B cell (primary cell): Measurements from ENCODE around the gene FAAH2. TPM values are rescaled to one million over a fixed set of nuclear protein-coding genes. Genes with fewer than 3 reads are reported as not detected.
"Not testable (repeated sequence)": the region's sequence is repeated elsewhere in the genome, so short reads cannot be mapped to it uniquely, and the experiment has no call there.

ENCODE experiments used
- ATAC-seq: fragments of 200-7000 bp; cut with Tn5 transposase; one replicate; pipeline ENCODE4 v1.10.0; 2021; ENCODE audit warnings: low read depth, mild to moderate bottlenecking, moderate number of reproducible peaks, moderate library complexity
- CTCF ChIA-PET: fragments of 350-600 bp; sonication (Branson Sonifier 250); formaldehyde crosslinking; loops from one replicate; lab custom pipeline; 2021; ENCODE audit warnings: antibody characterized with exemption, inconsistent platforms; lab: Charles Lee
- POLR2A ChIA-PET: fragments of 350-600 bp; sonication (Branson Sonifier 250); formaldehyde crosslinking; loops from one replicate; lab custom pipeline; 2021; ENCODE audit warnings: antibody characterized with exemption; lab: Charles Lee
- DNase-seq: peaks from one replicate; pipeline ENCODE4 v3.0.0; 2013
- H2AFZ ChIP-seq: 2 replicates; pipeline ENCODE4 v1.6.1; 2012; ENCODE audit warnings: mild to moderate bottlenecking, low read depth, low read length; ENCODE audit not compliant: insufficient read depth, poor library complexity, severe bottlenecking
- H3K27ac ChIP-seq, 2 donors: 1 replicate in 1 of 2; 2 replicates in 1 of 2; pipeline ENCODE4 v1.5.1; 2012 to 2013; ENCODE audit warnings: low read length in 2 of 2, mild to moderate bottlenecking in 2 of 2, moderate library complexity in 1 of 2
- H3K27me3 ChIP-seq, 4 experiments: fragments of 200-600 bp in 1 of 4; sonication (generic) in 1 of 4; replicated peaks in 1 of 4; 1 replicate in 2 of 4; 2 replicates in 2 of 4; pipeline versions ENCODE4 v1.6.1 to v1.7.0; 2013 to 2016; ENCODE audit warnings: low read length in 3 of 4, mild to moderate bottlenecking in 2 of 4, mixed read lengths in 1 of 4, moderate library complexity in 1 of 4; ENCODE audit not compliant: insufficient read depth in 4 of 4, control insufficient read depth in 3 of 4; ENCODE audit errors: control extremely low read depth in 1 of 4
- H3K36me3 ChIP-seq, 2 experiments: replicated peaks in 1 of 2; 1 replicate in 1 of 2; 2 replicates in 1 of 2; pipeline versions ENCODE4 v1.6.1 to v1.7.1; 2013; ENCODE audit warnings: low read length in 1 of 2; ENCODE audit not compliant: insufficient read depth in 2 of 2, control insufficient read depth in 1 of 2; ENCODE audit errors: control extremely low read depth in 1 of 2, extremely low read depth in 1 of 2
- H3K4me1 ChIP-seq, 2 donors: fragments of 200-600 bp in 1 of 2; sonication (generic) in 1 of 2; 1 replicate in 1 of 2; 2 replicates in 1 of 2; pipeline versions ENCODE4 v1.5.1 to v1.6.1; 2013 to 2017; ENCODE audit warnings: low read length in 2 of 2; ENCODE audit not compliant: control insufficient read depth in 2 of 2, insufficient read depth in 2 of 2
- H3K4me2 ChIP-seq: replicated peaks from 2 replicates; pipeline ENCODE3; 2012; ENCODE audit warnings: mild to moderate bottlenecking, low read depth, low read length; ENCODE audit not compliant: poor library complexity, severe bottlenecking
- H3K4me3 ChIP-seq, 5 experiments: fragments of 200-600 bp in 1 of 5; sonication (generic) in 1 of 5; 1 replicate in 3 of 5; 2 replicates in 2 of 5; pipeline versions ENCODE4 v1.5.1 to v1.7.0; 2011 to 2016; ENCODE audit warnings: low read length in 4 of 5, mild to moderate bottlenecking in 4 of 5, low read depth in 2 of 5, control low read depth in 1 of 5, moderate library complexity in 1 of 5; ENCODE audit not compliant: insufficient read depth in 1 of 5; ENCODE audit errors: control extremely low read depth in 1 of 5, extremely low read depth in 1 of 5
- H3K79me2 ChIP-seq: fragments of 200-600 bp; sonication (generic); one replicate; pipeline ENCODE4 v1.6.0; 2016; ENCODE audit warnings: low read length; ENCODE audit not compliant: control insufficient read depth, insufficient read depth
- H3K9ac ChIP-seq: fragments of 200-600 bp; sonication (generic); 2 replicates; pipeline ENCODE4 v1.6.1; 2017; ENCODE audit warnings: mild to moderate bottlenecking, low read length, moderate library complexity
- H3K9me3 ChIP-seq, 3 donors: one replicate each; pipeline versions ENCODE4 v1.6.1 to v1.7.1; 2013; ENCODE audit warnings: low read length in 2 of 3; ENCODE audit not compliant: control insufficient read depth in 2 of 3, insufficient read depth in 1 of 3; ENCODE audit errors: control extremely low read depth in 1 of 3
- H4K20me1 ChIP-seq: 2 replicates; pipeline ENCODE4 v1.6.0; 2012; ENCODE audit warnings: mild to moderate bottlenecking, low read length; ENCODE audit not compliant: insufficient read depth, control insufficient read depth, poor library complexity, severe bottlenecking
- H3K27ac Mint-ChIP-seq: one replicate; pipeline ENCODE4 v1.8.0; 2021; ENCODE audit warnings: mixed read lengths
- H3K27me3 Mint-ChIP-seq: one replicate; pipeline ENCODE4 v1.8.0; 2021; ENCODE audit warnings: mixed read lengths
- H3K4me1 Mint-ChIP-seq: one replicate; pipeline ENCODE4 v1.8.0; 2021; ENCODE audit warnings: mixed read lengths
- H3K4me3 Mint-ChIP-seq: one replicate; pipeline ENCODE4 v1.8.0; 2021; ENCODE audit warnings: mixed read lengths
- H3K9me3 Mint-ChIP-seq: one replicate; pipeline ENCODE4 v1.8.0; 2022; ENCODE audit warnings: mixed read lengths; ENCODE audit not compliant: insufficient read depth
- CTCF ChIP-seq: fragments of 200-600 bp; IDR thresholded peaks from one replicate; pipeline ENCODE4 v1.8.0; 2022; ENCODE audit warnings: antibody characterized with exemption, mild to moderate bottlenecking
- EZH2 ChIP-seq: IDR thresholded peaks from 2 replicates; pipeline ENCODE4 v1.6.1; 2012; ENCODE audit warnings: borderline replicate concordance, low read depth, mild to moderate bottlenecking, moderate library complexity, low read length; ENCODE audit not compliant: insufficient read depth, poor library complexity, severe bottlenecking
- WGBS: methylation state at CpG from one replicate; pipeline ENCODE4 v1.1.5; 2013; ENCODE audit warnings: missing lambda C conversion rate; ENCODE audit not compliant: insufficient coverage; 5-methylcytosine and 5-hydroxymethylcytosine counted together
- intact Hi-C: fragments of 100-400 bp; cut with micrococcal nuclease; formaldehyde crosslinking; loops from one replicate; pipeline ENCODE4 v1.10.0; 2022
- polyA plus RNA-seq: library from polyadenylated mRNA; depleted of rRNA; stranded (reverse); fragments of >200 nt; gene quantifications from 2 replicates; pipeline ENCODE4 v1.2.3, GENCODE V29; 2012
- total RNA-seq, 2 donors: library from RNA; stranded (reverse); fragments of 120-200 nt in 1 of 2; gene quantifications; 1 replicate in 1 of 2; 2 replicates in 1 of 2; pipeline versions ENCODE4 v1.2.3 to v1.2.4, GENCODE V29; 2013 to 2022

The FAAH2 gene
- total and polyA plus RNA-seq, 2 donors (not counting 1 experiment from before 2014, with no cell fraction given) = 0.85 to 18.0 TPM

- Mint-ChIP-seq H3K4me1 (no peaks in the 10 kb centered on the region), H3K27ac (no peak overlapping the region), H3K9me3 (no peaks in the 10 kb centered on the region), H3K27me3 (no peaks in the 10 kb centered on the region), H3K4me3 (no peak overlapping the region)
- no peaks in the 10 kb centered on the region for H3K79me2 ChIP-seq
- no peak overlapping the region for H3K4me3 ChIP-seq
- CTCF ChIA-PET = no interaction called here
- H3K27me3 ChIP-seq = no peaks in the 10 kb centered on the region
- no peaks in the 10 kb centered on the region for H3K4me1 ChIP-seq
- peaks cover 0 to 4% (median 0%) of the 10 kb centered on the region in 3 donors for H3K9me3 ChIP-seq
- intact Hi-C loops = no loop called here
- H3K9ac ChIP-seq = no peak overlapping the region
- no peak overlapping the region for H3K27ac ChIP-seq
- WGBS = no CpG with 5 or more reads among the region's 2 CpGs
- no peaks in the 10 kb centered on the region for H4K20me1 ChIP-seq
- DNase-seq = no peak
- H3K36me3 ChIP-seq = no peaks in the 10 kb centered on the region
- POLR2A ChIA-PET = no interaction called here
- no peak for ATAC-seq
- TF ChIP-seq CTCF (no peak), EZH2 (no peak)
- no peak overlapping the region for H2AFZ ChIP-seq
- H3K4me2 ChIP-seq = no peak overlapping the region
Measured at GRCh38 chrX:57313583-57314215, 27.2 kb downstream of the FAAH2 start.

GRCh38 chrX:57329008-57329407 lies 42.5 kb downstream of the FAAH2 start:
- H3K27me3 ChIP-seq = no peaks in the 10 kb centered on the region
- TF ChIP-seq CTCF (no peak), EZH2 (no peak)
- ChIA-PET POLR2A (no interaction called here), CTCF (no interaction called here)
- H3K4me2 ChIP-seq = no peak overlapping the region
- Mint-ChIP-seq H3K9me3 (no peaks in the 10 kb centered on the region), H3K4me1 (no peaks in the 10 kb centered on the region), H3K27me3 (no peaks in the 10 kb centered on the region), H3K27ac (no peak overlapping the region), H3K4me3 (no peak overlapping the region)
- H3K4me1 ChIP-seq = no peaks in the 10 kb centered on the region
- H3K36me3 ChIP-seq = no peaks in the 10 kb centered on the region
- no peak for ATAC-seq
- no peak overlapping the region for H3K9ac ChIP-seq
- intact Hi-C loops = no loop called here
- DNase-seq = no peak
- no peak overlapping the region for H3K4me3 ChIP-seq
- H3K79me2 ChIP-seq = no peaks in the 10 kb centered on the region
- no peaks in the 10 kb centered on the region for H4K20me1 ChIP-seq
- no peak overlapping the region for H3K27ac ChIP-seq
- peaks cover 0 to 13% (median 0%) of the 10 kb centered on the region in 3 donors for H3K9me3 ChIP-seq
- H2AFZ ChIP-seq = no peak overlapping the region

- DNase-seq = not testable (repeated sequence)
Measured at GRCh38 chrX:57335790-57336189, 49.3 kb downstream of the FAAH2 start.

More at GRCh38 chrX:57335790-57336189, 49.3 kb downstream of the FAAH2 start:
- intact Hi-C loops, H3K79me2 ChIP-seq, POLR2A ChIA-PET, H2AFZ ChIP-seq, H3K4me3 ChIP-seq, H3K27me3 Mint-ChIP-seq, H3K9me3 ChIP-seq, CTCF ChIA-PET, H3K4me2 ChIP-seq, H3K4me1 ChIP-seq, H3K27ac ChIP-seq, H3K4me1 Mint-ChIP-seq, H3K9ac ChIP-seq, H3K9me3 Mint-ChIP-seq, H4K20me1 ChIP-seq, H3K27me3 ChIP-seq, H3K36me3 ChIP-seq, H3K4me3 Mint-ChIP-seq, H3K27ac Mint-ChIP-seq, ATAC-seq: not testable (repeated sequence)
- no CpG with 5 or more reads among the region's 2 CpGs for WGBS
